Measurements from ENCODE around the gene KSR1. TPM values are rescaled to one million over a fixed set of nuclear protein-coding genes. Genes with fewer than 3 reads are reported as not detected.

Gene KSR1
- total RNA-seq, 2 experiments from 2014 or later, result 44.4 to 47.6 TPM

- Mint-ChIP-seq H3K27ac (no peak overlapping the region), H3K36me3 (ENCODE audit: low read depth) (peaks cover 16% of the 10 kb centered on the region), H3K9me3 (no peaks in the 10 kb centered on the region), H3K4me1 (peaks cover 11% of the 10 kb centered on the region), H3K27me3 (no peaks in the 10 kb centered on the region), H3K4me3 (no peak overlapping the region)
- peak; percentile 73 for DNase-seq
- CTCF ChIA-PET, result interaction anchor here (0.8 to 5.4 kb wide), 25 partner anchors 11 to 396 kb away, joined by 3 to 100 read pairs (median 5); partner anchors contain the start of genes KSR1 and LGALS9
- POLR2A ChIA-PET, result interaction anchor here (0.9 kb wide), 2 partner anchors 9 to 48 kb away, joined by 3 to 5 read pairs; no protein-coding TSS in a partner anchor
These were observed 146.6 kb downstream of the KSR1 start for GRCh38 chr17:27602721-27603420.

- H3K36me3 Mint-ChIP-seq (ENCODE audit: low read depth), result peaks cover 21% of the 10 kb centered on the region
- H3K4me3 Mint-ChIP-seq, result no peak overlapping the region
- no peaks in the 10 kb centered on the region for H3K9me3 Mint-ChIP-seq
- ChIA-PET CTCF (interaction anchor here (0.9 to 5.0 kb wide), 14 partner anchors 11 to 366 kb away, joined by 3 to 100 read pairs (median 4); partner anchors contain the start of gene LGALS9), POLR2A (interaction anchor here (0.9 kb wide), 1 partner anchor 48 kb away, joined by 5 read pairs; no protein-coding TSS in a partner anchor)
- no peak overlapping the region for H3K27ac Mint-ChIP-seq
- no peak for DNase-seq
- H3K27me3 Mint-ChIP-seq, result no peaks in the 10 kb centered on the region
- peaks cover 11% of the 10 kb centered on the region for H3K4me1 Mint-ChIP-seq
These were observed 147.1 kb downstream of the KSR1 start for GRCh38 chr17:27603421-27603770.

GRCh38 chr17:27603880-27604794 is 147.9 kb downstream of the KSR1 start:
- Mint-ChIP-seq H3K4me3 (no peak overlapping the region), H3K4me1 (peaks cover 11% of the 10 kb centered on the region), H3K27me3 (no peaks in the 10 kb centered on the region), H3K9me3 (no peaks in the 10 kb centered on the region), H3K36me3 (ENCODE audit: low read depth) (peaks cover 23% of the 10 kb centered on the region), H3K27ac (no peak overlapping the region)
- no peak for DNase-seq
- ChIA-PET POLR2A (interaction anchor here (1.6 kb wide), 1 partner anchor 28 kb away, joined by 3 read pairs; no protein-coding TSS in a partner anchor), CTCF (interaction anchor here (1.1 to 5.0 kb wide), 10 partner anchors 10 to 367 kb away, joined by 3 to 100 read pairs (median 4); partner anchors contain the start of gene LGALS9)

GRCh38 chr17:27605409-27605808 is 149.2 kb downstream of the KSR1 start:
- Mint-ChIP-seq H3K36me3 (ENCODE audit: low read depth) (peaks cover 32% of the 10 kb centered on the region), H3K4me3 (no peak overlapping the region), H3K27ac (no peak overlapping the region), H3K9me3 (no peaks in the 10 kb centered on the region), H3K27me3 (no peaks in the 10 kb centered on the region), H3K4me1 (peaks cover 9% of the 10 kb centered on the region)
- no peak for DNase-seq
- ChIA-PET CTCF (interaction anchor here (0.8 to 1.7 kb wide), 2 partner anchors 25 to 368 kb away, joined by 3 to 4 read pairs; no protein-coding TSS in a partner anchor), POLR2A (interaction anchor here (1.6 kb wide), 1 partner anchor 27 kb away, joined by 3 read pairs; no protein-coding TSS in a partner anchor)

- no peak overlapping the region for H3K27ac Mint-ChIP-seq
- no peaks in the 10 kb centered on the region for H3K9me3 Mint-ChIP-seq
- POLR2A ChIA-PET, result interaction anchor here (1.3 kb wide), 1 partner anchor 21 kb away, joined by 4 read pairs; no protein-coding TSS in a partner anchor
- CTCF ChIA-PET, result interaction anchor here (1.1 to 6.4 kb wide), 3 partner anchors 8 to 43 kb away, joined by 4 to 57 read pairs (median 17); no protein-coding TSS in a partner anchor
- H3K27me3 Mint-ChIP-seq, result no peaks in the 10 kb centered on the region
- H3K4me1 Mint-ChIP-seq, result peaks cover 16% of the 10 kb centered on the region
- no peak overlapping the region for H3K4me3 Mint-ChIP-seq
- H3K36me3 Mint-ChIP-seq (ENCODE audit: low read depth), result peaks cover 29% of the 10 kb centered on the region
- DNase-seq, result no peak
These were observed 151.4 kb downstream of the KSR1 start for GRCh38 chr17:27607521-27608091.

- no peak overlapping the region for H3K4me3 Mint-ChIP-seq
- POLR2A ChIA-PET, result no interaction called here
- peaks cover 17% of the 10 kb centered on the region for H3K4me1 Mint-ChIP-seq
- H3K9me3 Mint-ChIP-seq, result no peaks in the 10 kb centered on the region
- no peak for DNase-seq
- CTCF ChIA-PET, result interaction anchor here (1.1 to 6.4 kb wide), 4 partner anchors 9 to 42 kb away, joined by 4 to 57 read pairs (median 12); no protein-coding TSS in a partner anchor
- H3K27me3 Mint-ChIP-seq, result no peaks in the 10 kb centered on the region
- H3K27ac Mint-ChIP-seq, result no peak overlapping the region
- peaks cover 32% of the 10 kb centered on the region for H3K36me3 Mint-ChIP-seq (ENCODE audit: low read depth)
These were observed 152.3 kb downstream of the KSR1 start for GRCh38 chr17:27608328-27609230.

- Mint-ChIP-seq H3K27me3 (no peaks in the 10 kb centered on the region), H3K36me3 (ENCODE audit: low read depth) (peaks cover 34% of the 10 kb centered on the region), H3K4me1 (peaks cover 17% of the 10 kb centered on the region), H3K27ac (no peak overlapping the region), H3K4me3 (no peak overlapping the region), H3K9me3 (no peaks in the 10 kb centered on the region)
- ChIA-PET POLR2A (interaction anchor here (1.7 kb wide), 1 partner anchor 41 kb away, joined by 8 read pairs; no protein-coding TSS in a partner anchor), CTCF (interaction anchor here (1.0 to 6.4 kb wide), 8 partner anchors 9 to 275 kb away, joined by 3 to 57 read pairs (median 6); no protein-coding TSS in a partner anchor)
- peak; percentile 40 for DNase-seq
These were observed 153.5 kb downstream of the KSR1 start for GRCh38 chr17:27609611-27610303.

GRCh38 chr17:27610304-27610677 is 154.0 kb downstream of the KSR1 start:
- Mint-ChIP-seq H3K9me3 (no peaks in the 10 kb centered on the region), H3K36me3 (ENCODE audit: low read depth) (peaks cover 40% of the 10 kb centered on the region), H3K4me1 (peaks cover 17% of the 10 kb centered on the region), H3K27me3 (no peaks in the 10 kb centered on the region), H3K27ac (no peak overlapping the region), H3K4me3 (no peak overlapping the region)
- POLR2A ChIA-PET, result interaction anchor here (1.7 kb wide), 1 partner anchor 40 kb away, joined by 8 read pairs; no protein-coding TSS in a partner anchor
- DNase-seq, result no peak
- CTCF ChIA-PET, result interaction anchor here (1.0 to 6.4 kb wide), 8 partner anchors 8 to 276 kb away, joined by 3 to 57 read pairs (median 6); no protein-coding TSS in a partner anchor

- ChIA-PET POLR2A (no interaction called here), CTCF (interaction anchor here (0.6 to 6.4 kb wide), 4 partner anchors 13 to 43 kb away, joined by 3 to 57 read pairs (median 7); no protein-coding TSS in a partner anchor)
- no peak for DNase-seq
- no peaks in the 10 kb centered on the region for H3K9me3 Mint-ChIP-seq
- peak overlapping the region; percentile 32 for H3K27ac Mint-ChIP-seq
- H3K4me1 Mint-ChIP-seq, result peaks cover 35% of the 10 kb centered on the region
- no peak overlapping the region for H3K4me3 Mint-ChIP-seq
- H3K27me3 Mint-ChIP-seq, result no peaks in the 10 kb centered on the region
- H3K36me3 Mint-ChIP-seq (ENCODE audit: low read depth), result peaks cover 54% of the 10 kb centered on the region
These were observed 156.0 kb downstream of the KSR1 start for GRCh38 chr17:27612160-27612770.

GRCh38 chr17:27613433-27613832 is 157.2 kb downstream of the KSR1 start:
- no peaks in the 10 kb centered on the region for H3K9me3 Mint-ChIP-seq
- peaks cover 37% of the 10 kb centered on the region for H3K4me1 Mint-ChIP-seq
- no peaks in the 10 kb centered on the region for H3K27me3 Mint-ChIP-seq
- peaks cover 54% of the 10 kb centered on the region for H3K36me3 Mint-ChIP-seq (ENCODE audit: low read depth)
- H3K27ac Mint-ChIP-seq, result no peak overlapping the region
- ChIA-PET POLR2A (no interaction called here), CTCF (interaction anchor here (0.5 to 2.7 kb wide), 4 partner anchors 11 to 41 kb away, joined by 3 to 10 read pairs (median 8); no protein-coding TSS in a partner anchor)
- DNase-seq, result no peak
- no peak overlapping the region for H3K4me3 Mint-ChIP-seq

- ChIA-PET CTCF (interaction anchor here (1.2 to 2.4 kb wide), 2 partner anchors 13 to 39 kb away, joined by 6 to 7 read pairs; no protein-coding TSS in a partner anchor), POLR2A (no interaction called here)
- no peaks in the 10 kb centered on the region for H3K9me3 Mint-ChIP-seq
- H3K27me3 Mint-ChIP-seq, result no peaks in the 10 kb centered on the region
- no peak overlapping the region for H3K4me3 Mint-ChIP-seq
- H3K27ac Mint-ChIP-seq, result no peak overlapping the region
- H3K36me3 Mint-ChIP-seq (ENCODE audit: low read depth), result peaks cover 51% of the 10 kb centered on the region
- DNase-seq, result no peak
- H3K4me1 Mint-ChIP-seq, result peaks cover 39% of the 10 kb centered on the region
These were observed 158.9 kb downstream of the KSR1 start for GRCh38 chr17:27615121-27615520.

Measured in activated CD4-positive, alpha-beta memory T cell treated with anti-CD3 and anti-CD28 coated beads, Interleukin-2, amount 10 ng/mL, durations not matched to agents 7 days and 5 days (primary cell).